Chondrocyte (in vitro differentiated cells): ENCODE results near the gene PANX3. TPM values are rescaled to one million over a fixed set of nuclear protein-coding genes. Genes with fewer than 3 reads are reported as not detected.
A peak's percentile ranks its signal among the peaks of the same experiment; 100 is the strongest.

Source experiments
- DNase-seq: peaks from one replicate; pipeline ENCODE4 v3.0.0; 2021; ENCODE audit warnings: mixed read lengths, low spot score
- H3K27ac Mint-ChIP-seq: one replicate; pipeline ENCODE4 v1.8.0; 2021; ENCODE audit warnings: mild to moderate bottlenecking, moderate library complexity, mixed read lengths; ENCODE audit not compliant: unreplicated experiment
- H3K27me3 Mint-ChIP-seq: 2 replicates; pipeline ENCODE4 v1.8.0; 2021; ENCODE audit warnings: low read depth, mixed read lengths
- H3K36me3 Mint-ChIP-seq: 2 replicates; pipeline ENCODE4 v1.8.0; 2021; ENCODE audit warnings: low read depth, mixed read lengths
- H3K4me1 Mint-ChIP-seq: 2 replicates; pipeline ENCODE4 v1.8.0; 2021; ENCODE audit warnings: low read depth, mild to moderate bottlenecking, mixed read lengths
- H3K4me3 Mint-ChIP-seq: one replicate; pipeline ENCODE4 v1.8.0; 2021; ENCODE audit warnings: mild to moderate bottlenecking, moderate library complexity, mixed read lengths; ENCODE audit not compliant: unreplicated experiment
- H3K9me3 Mint-ChIP-seq: 2 replicates; pipeline ENCODE4 v1.8.0; 2021; ENCODE audit warnings: low read depth, mixed read lengths
- CTCF ChIP-seq: fragments of 200-600 bp; sonication (generic); IDR thresholded peaks from 2 replicates; pipeline ENCODE4 v1.5.0; 2021; ENCODE audit warnings: antibody characterized with exemption, mild to moderate bottlenecking, moderate library complexity
- total RNA-seq: library from RNA; stranded (reverse); gene quantifications from 3 replicates; pipeline ENCODE4 v1.2.1, GENCODE V29; 2021

PANX3 gene
- total RNA-seq, 1 donor from 2014 or later = not detected

- Mint-ChIP-seq H3K9me3 (no peaks in the 10 kb centered on the region), H3K4me3 (no peak overlapping the region), H3K36me3 (peaks cover 12% of the 10 kb centered on the region), H3K27ac (no peak overlapping the region), H3K27me3 (no peaks in the 10 kb centered on the region), H3K4me1 (peaks cover 8% of the 10 kb centered on the region)
- TF ChIP-seq CTCF = no peak
- DNase-seq = no peak
Measured at GRCh38 chr11:124638500-124638899, 27.3 kb downstream of the PANX3 start.

GRCh38 chr11:124639186-124639585 lies 28.0 kb downstream of the PANX3 start:
- Mint-ChIP-seq H3K9me3 (no peaks in the 10 kb centered on the region), H3K27me3 (no peaks in the 10 kb centered on the region), H3K27ac (no peak overlapping the region), H3K4me1 (peaks cover 14% of the 10 kb centered on the region), H3K4me3 (no peak overlapping the region), H3K36me3 (peaks cover 11% of the 10 kb centered on the region)
- TF ChIP-seq CTCF = no peak
- no peak for DNase-seq

- Mint-ChIP-seq H3K27ac (no peak overlapping the region), H3K4me3 (no peak overlapping the region), H3K4me1 (peaks cover 22% of the 10 kb centered on the region), H3K27me3 (no peaks in the 10 kb centered on the region), H3K9me3 (no peaks in the 10 kb centered on the region), H3K36me3 (peaks cover 11% of the 10 kb centered on the region)
- no peak for TF ChIP-seq CTCF
- no peak for DNase-seq
Measured at GRCh38 chr11:124640666-124641065, 29.4 kb downstream of the PANX3 start.

GRCh38 chr11:124642628-124643027 lies 31.4 kb downstream of the PANX3 start:
- no peak overlapping the region for H3K4me3 Mint-ChIP-seq
- no peak for DNase-seq
- H3K9me3 Mint-ChIP-seq = no peaks in the 10 kb centered on the region
- peak overlapping the region; percentile 99 for H3K27ac Mint-ChIP-seq
- H3K4me1 Mint-ChIP-seq = peaks cover 22% of the 10 kb centered on the region
- H3K27me3 Mint-ChIP-seq = no peaks in the 10 kb centered on the region
- no peaks in the 10 kb centered on the region for H3K36me3 Mint-ChIP-seq
- TF ChIP-seq CTCF = no peak

- Mint-ChIP-seq H3K27me3 (no peaks in the 10 kb centered on the region), H3K27ac (peak overlapping the region; percentile 99), H3K4me1 (peaks cover 22% of the 10 kb centered on the region), H3K36me3 (no peaks in the 10 kb centered on the region), H3K9me3 (no peaks in the 10 kb centered on the region), H3K4me3 (no peak overlapping the region)
- TF ChIP-seq CTCF = no peak
- DNase-seq = no peak
Measured at GRCh38 chr11:124643042-124643604, 31.9 kb downstream of the PANX3 start.
